Activated CD8-positive, alpha-beta T cell treated with anti-CD3 and anti-CD28 coated beads for 36 hours (primary cell): ENCODE results near the gene GRHL1. TPM values are rescaled to one million over a fixed set of nuclear protein-coding genes. Genes with fewer than 3 reads are reported as not detected.

Source experiments
- ATAC-seq: fragments of 200-7000 bp; cut with Tn5 transposase; one replicate; pipeline ENCODE4 v1.10.0; 2021; ENCODE audit warnings: mild to moderate bottlenecking, moderate library complexity
- CTCF ChIA-PET: fragments of 350-600 bp; sonication (Branson Sonifier 250); formaldehyde crosslinking; loops from one replicate; lab custom pipeline; 2021; ENCODE audit warnings: antibody characterized with exemption; lab: Charles Lee
- POLR2A ChIA-PET: fragments of 350-600 bp; sonication (Branson Sonifier 250); formaldehyde crosslinking; loops from one replicate; lab custom pipeline; 2021; ENCODE audit warnings: antibody characterized with exemption; lab: Charles Lee
- DNase-seq: peaks from one replicate; pipeline ENCODE4 v3.0.0-alpha.2; 2020
- H3K27ac Mint-ChIP-seq: one replicate; pipeline ENCODE4 v1.8.0; 2021; ENCODE audit warnings: mild to moderate bottlenecking, mixed read lengths
- H3K27me3 Mint-ChIP-seq: one replicate; pipeline ENCODE4 v1.8.0; 2021; ENCODE audit warnings: mixed read lengths
- H3K36me3 Mint-ChIP-seq: one replicate; pipeline ENCODE4 v1.8.0; 2021; ENCODE audit warnings: low read depth, mixed read lengths
- H3K4me1 Mint-ChIP-seq: one replicate; pipeline ENCODE4 v1.8.0; 2021; ENCODE audit warnings: low read depth, mixed read lengths
- H3K4me3 Mint-ChIP-seq: one replicate; pipeline ENCODE4 v1.8.0; 2021; ENCODE audit warnings: mild to moderate bottlenecking, moderate library complexity, mixed read lengths
- H3K9me3 Mint-ChIP-seq: one replicate; pipeline ENCODE4 v1.8.0; 2021; ENCODE audit warnings: mixed read lengths
- CTCF ChIP-seq: fragments of 200-600 bp; IDR thresholded peaks from one replicate; pipeline ENCODE4 v1.8.0; 2022; ENCODE audit warnings: antibody characterized with exemption, mild to moderate bottlenecking
- intact Hi-C: fragments of 100-400 bp; cut with micrococcal nuclease; formaldehyde crosslinking; loops from one replicate; pipeline ENCODE4 v1.10.0; 2022
- total RNA-seq, 2 experiments: library from RNA; stranded (reverse); gene quantifications; one replicate each; pipeline ENCODE4 v1.2.3, GENCODE V29; 2021

The GRHL1 gene
- total RNA-seq, 2 experiments from 2014 or later = 0.20 to 0.25 TPM

- Mint-ChIP-seq H3K4me3 (no peak overlapping the region), H3K27me3 (peaks cover 2% of the 10 kb centered on the region), H3K36me3 (peaks cover 4% of the 10 kb centered on the region), H3K4me1 (peaks cover 13% of the 10 kb centered on the region), H3K9me3 (no peaks in the 10 kb centered on the region), H3K27ac (no peak overlapping the region)
- POLR2A ChIA-PET = interaction anchor here (0.7 to 1.8 kb wide), 3 partner anchors 9 to 555 kb away, joined by 3 to 6 read pairs (median 3); no protein-coding TSS in a partner anchor
- CTCF ChIA-PET = interaction anchor here (1.0 to 1.6 kb wide), 3 partner anchors 9 to 54 kb away, joined by 3 to 9 read pairs (median 4); no protein-coding TSS in a partner anchor
- TF ChIP-seq CTCF = no peak
- no peak for DNase-seq
- ATAC-seq = no peak
- intact Hi-C loops = no loop called here
These were observed 86.6 kb downstream of the GRHL1 start for GRCh38 chr2:10038123-10038522.

GRCh38 chr2:10038716-10039115 is 87.2 kb downstream of the GRHL1 start:
- TF ChIP-seq CTCF = no peak
- H3K4me3 Mint-ChIP-seq = no peak overlapping the region
- H3K4me1 Mint-ChIP-seq = peaks cover 13% of the 10 kb centered on the region
- H3K27ac Mint-ChIP-seq = no peak overlapping the region
- ATAC-seq = no peak
- peaks cover 4% of the 10 kb centered on the region for H3K36me3 Mint-ChIP-seq
- ChIA-PET CTCF (interaction anchor here (1.0 to 1.6 kb wide), 4 partner anchors 9 to 55 kb away, joined by 3 to 9 read pairs (median 4); no protein-coding TSS in a partner anchor), POLR2A (interaction anchor here (0.7 to 1.8 kb wide), 3 partner anchors 10 to 555 kb away, joined by 3 to 6 read pairs (median 3); no protein-coding TSS in a partner anchor)
- H3K9me3 Mint-ChIP-seq = no peaks in the 10 kb centered on the region
- DNase-seq = no peak
- peaks cover 2% of the 10 kb centered on the region for H3K27me3 Mint-ChIP-seq
- intact Hi-C loops = no loop called here

GRCh38 chr2:10039658-10040410 is 88.3 kb downstream of the GRHL1 start:
- H3K9me3 Mint-ChIP-seq = no peaks in the 10 kb centered on the region
- no peak overlapping the region for H3K4me3 Mint-ChIP-seq
- no peak for DNase-seq
- peaks cover 16% of the 10 kb centered on the region for H3K4me1 Mint-ChIP-seq
- ChIA-PET POLR2A (no interaction called here), CTCF (interaction anchor here (1.0 to 1.5 kb wide), 3 partner anchors 8 to 56 kb away, joined by 3 to 4 read pairs (median 3); no protein-coding TSS in a partner anchor)
- intact Hi-C loops = no loop called here
- ATAC-seq = no peak
- no peak for TF ChIP-seq CTCF
- peaks cover 4% of the 10 kb centered on the region for H3K36me3 Mint-ChIP-seq
- H3K27ac Mint-ChIP-seq = no peak overlapping the region
- H3K27me3 Mint-ChIP-seq = peaks cover 2% of the 10 kb centered on the region

- no peak overlapping the region for H3K4me3 Mint-ChIP-seq
- H3K36me3 Mint-ChIP-seq = peaks cover 4% of the 10 kb centered on the region
- peaks cover 8% of the 10 kb centered on the region for H3K4me1 Mint-ChIP-seq
- intact Hi-C loops = no loop called here
- CTCF ChIA-PET = interaction anchor here (0.9 to 8.9 kb wide), 3 partner anchors 11 to 228 kb away, joined by 3 to 82 read pairs (median 4); no protein-coding TSS in a partner anchor
- TF ChIP-seq CTCF = no peak
- peaks cover 2% of the 10 kb centered on the region for H3K27me3 Mint-ChIP-seq
- ATAC-seq = no peak
- no peak overlapping the region for H3K27ac Mint-ChIP-seq
- H3K9me3 Mint-ChIP-seq = no peaks in the 10 kb centered on the region
- POLR2A ChIA-PET = no interaction called here
- no peak for DNase-seq
These were observed 90.2 kb downstream of the GRHL1 start for GRCh38 chr2:10041711-10042110.
